GM19467 (cell line): ENCODE measurements around the gene PADI6.

Experiments
- ATAC-seq: cut with Tn5 transposase; IDR thresholded peaks from one replicate; pipeline ENCODE4 v1.9.1; 2021; ENCODE audit warnings: mild to moderate bottlenecking, moderate library complexity; ENCODE audit not compliant: unreplicated experiment

Gene PADI6

DNA sequence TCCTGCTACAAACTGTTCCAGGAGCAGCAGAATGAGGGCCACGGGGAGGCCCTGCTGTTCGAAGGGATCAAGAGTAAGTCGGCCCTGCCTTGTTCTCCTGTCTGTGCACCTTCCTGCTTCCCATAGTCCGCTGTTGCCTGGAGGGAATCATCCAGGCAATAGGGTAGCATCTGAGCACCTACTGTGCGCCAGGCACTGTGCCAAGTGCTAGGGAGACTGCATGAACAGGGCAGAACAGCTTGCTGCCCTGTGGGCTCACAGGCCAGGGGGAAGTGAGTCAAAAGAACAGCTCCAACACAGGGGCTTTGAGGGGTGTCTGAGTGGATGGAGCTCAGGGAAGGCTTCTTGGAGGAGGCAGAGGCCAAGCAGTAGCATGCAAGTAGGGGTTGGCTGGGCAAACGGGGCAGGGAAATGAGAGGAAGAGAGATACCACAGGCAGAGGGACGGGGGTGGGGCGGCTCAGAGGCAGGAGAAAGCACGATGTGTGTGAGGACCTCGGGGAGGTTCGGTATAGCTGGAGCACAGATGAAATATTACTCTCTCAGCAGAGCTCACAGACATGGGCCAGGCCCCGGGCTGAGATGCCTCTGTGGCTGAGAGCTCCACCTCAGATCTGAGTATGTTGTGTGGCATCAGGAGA lies 15.5 kb upstream of the PADI6 start:
- no peak for ATAC-seq

GRCh38 chr1:17358557-17358956 lies 13.4 kb upstream of the PADI6 start:
- ATAC-seq = no peak

GRCh38 chr1:17359031-17359430 lies 13.0 kb upstream of the PADI6 start:
- no peak for ATAC-seq

GRCh38 chr1:17359808-17360207 lies 12.2 kb upstream of the PADI6 start:
- ATAC-seq = no peak

DNA sequence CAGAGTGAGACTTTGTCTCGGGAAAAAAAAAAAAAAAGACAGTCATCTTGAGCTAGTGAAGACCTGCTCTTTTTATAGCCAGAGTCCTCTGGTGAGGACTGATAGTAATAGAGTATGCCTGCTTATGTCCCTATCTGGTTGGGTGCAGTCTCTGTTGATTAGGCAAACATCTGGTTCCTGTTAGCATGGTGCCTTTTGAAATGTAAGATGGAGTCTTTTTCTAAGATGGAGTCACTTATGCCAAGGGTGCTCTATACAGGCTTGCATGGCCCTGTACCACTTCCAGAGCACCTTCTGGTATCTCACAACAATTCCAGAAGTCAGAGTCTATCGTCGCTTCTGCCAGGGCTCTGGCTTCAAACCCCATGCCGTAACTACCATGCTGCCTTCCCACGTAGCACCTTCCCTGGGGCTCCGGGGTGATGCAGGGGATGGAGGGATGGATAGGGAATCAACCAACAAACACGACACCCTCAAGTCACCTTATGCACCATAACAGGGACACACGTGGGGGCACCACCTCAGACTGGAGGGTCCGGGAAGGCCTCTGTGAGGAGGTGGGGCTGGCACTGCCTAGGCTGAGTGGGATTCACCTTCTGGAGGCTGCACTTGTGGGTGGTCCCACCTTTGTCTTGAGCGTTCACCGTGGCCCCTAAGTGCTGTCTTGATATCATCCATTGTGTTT lies 11.6 kb upstream of the PADI6 start:
- ATAC-seq = no peak

GRCh38 chr1:17361687-17362086 lies 10.3 kb upstream of the PADI6 start:
- no peak for ATAC-seq

GRCh38 chr1:17363351-17363750 lies 8.6 kb upstream of the PADI6 start:
- no peak for ATAC-seq

DNA sequence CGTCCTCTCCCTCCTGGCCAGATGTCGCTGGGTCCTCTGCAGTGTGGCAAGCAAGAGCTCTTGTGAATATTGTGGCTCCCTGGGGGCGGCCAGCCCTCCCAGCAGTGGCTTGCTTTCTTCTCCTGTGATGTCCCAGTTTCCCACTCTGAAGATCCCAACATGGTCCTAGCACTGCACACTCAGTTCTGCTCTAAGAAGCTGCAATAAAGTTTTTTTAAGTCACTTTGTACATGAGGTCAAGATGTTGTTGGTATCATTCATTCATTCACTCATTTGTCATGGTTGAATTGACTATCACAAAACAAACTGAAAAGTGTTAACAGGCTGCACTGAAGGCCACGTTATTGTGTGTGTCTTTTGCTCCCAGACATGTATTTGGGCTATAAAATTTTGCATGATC lies 8.2 kb upstream of the PADI6 start:
- no peak for ATAC-seq

DNA sequence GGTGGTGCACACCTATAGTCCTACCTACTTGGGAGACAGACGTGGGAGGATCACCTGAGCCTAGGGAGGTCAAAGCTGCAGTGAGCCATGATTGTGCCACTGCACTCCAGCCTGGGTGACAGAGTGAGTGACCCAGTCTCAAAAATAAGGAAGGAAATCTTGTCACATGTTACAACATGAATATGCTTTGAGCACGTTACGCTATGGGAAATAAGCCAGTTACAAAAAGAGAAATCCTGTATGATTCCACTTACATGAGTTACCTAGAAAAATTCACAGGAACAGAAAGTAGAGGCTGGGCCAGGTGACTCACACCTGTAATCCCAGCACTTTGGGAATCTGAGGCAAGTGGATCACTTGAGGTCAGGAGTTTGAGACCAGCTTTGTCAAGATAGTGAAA lies 6.7 kb upstream of the PADI6 start:
- ATAC-seq = no peak

- ATAC-seq = no peak
Measured at GRCh38 chr1:17369466-17369865, 2.5 kb upstream of the PADI6 start.

DNA sequence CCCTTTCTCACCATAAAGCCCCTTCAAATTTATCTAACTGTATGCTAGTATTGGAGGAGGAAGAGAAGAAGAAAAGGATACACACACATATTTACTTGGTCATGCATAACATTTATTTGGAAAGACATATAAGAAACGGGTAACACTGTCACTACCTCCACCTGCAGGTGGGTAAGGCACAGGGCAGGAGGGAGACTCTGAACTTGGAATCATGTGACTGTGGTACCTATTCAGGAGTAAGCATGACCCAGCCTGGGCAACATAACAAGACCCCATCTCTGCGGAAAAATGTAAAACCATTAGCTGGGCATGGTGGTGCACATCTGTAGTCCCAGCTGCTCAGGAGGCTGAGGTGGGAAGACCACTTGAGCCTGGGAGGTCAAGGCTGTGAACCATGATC lies 1.4 kb upstream of the PADI6 start:
- no peak for ATAC-seq

- ATAC-seq = no peak
Measured at GRCh38 chr1:17372955-17373354, 959 bp downstream of the PADI6 start.

- no peak for ATAC-seq
Measured at GRCh38 chr1:17375651-17376050, 3.7 kb downstream of the PADI6 start.

GRCh38 chr1:17377325-17377953 lies 5.4 kb downstream of the PADI6 start:
- ATAC-seq = no peak

DNA sequence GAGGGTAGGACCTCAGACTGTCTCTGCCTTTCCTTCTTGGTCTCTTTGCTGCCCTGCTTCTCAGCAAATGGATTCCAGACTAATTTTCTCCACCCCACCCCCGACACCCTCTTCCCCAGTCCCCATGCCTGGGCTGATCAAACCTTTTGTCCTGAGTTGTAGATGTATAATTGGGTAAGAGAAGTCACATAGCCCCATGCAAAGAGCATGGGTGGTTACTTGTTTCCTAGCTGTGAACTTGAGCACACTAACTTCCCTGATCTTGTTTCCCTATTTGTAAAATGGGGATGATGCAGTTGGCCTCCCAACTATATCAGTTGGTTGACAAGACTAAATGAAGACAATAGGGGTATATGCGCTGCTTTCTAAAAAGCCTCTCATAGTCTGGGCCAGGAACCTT lies 9.2 kb downstream of the PADI6 start:
- ATAC-seq = no peak

- ATAC-seq = no peak
Measured at GRCh38 chr1:17392199-17392740, 20.3 kb downstream of the PADI6 start.

DNA sequence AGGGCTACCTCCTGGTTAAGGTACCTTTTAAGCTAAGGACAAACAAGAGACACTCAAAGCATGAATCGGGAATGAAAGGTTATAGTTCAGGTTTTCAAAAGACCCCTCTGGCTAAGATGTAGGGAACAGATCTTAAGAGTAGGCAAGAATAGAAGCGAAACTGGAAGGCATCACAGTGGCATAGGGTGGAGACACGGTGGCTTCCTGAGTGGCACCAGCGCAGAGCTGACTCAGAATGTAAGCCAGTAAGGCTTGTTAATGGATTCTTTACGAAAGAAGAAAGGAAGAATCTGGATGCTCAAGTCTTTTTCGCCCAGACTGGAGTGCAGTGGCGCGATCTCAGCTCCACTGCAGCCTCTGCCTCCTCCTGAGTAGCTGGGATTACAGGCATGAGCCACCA lies 21.2 kb downstream of the PADI6 start:
- no peak for ATAC-seq

DNA sequence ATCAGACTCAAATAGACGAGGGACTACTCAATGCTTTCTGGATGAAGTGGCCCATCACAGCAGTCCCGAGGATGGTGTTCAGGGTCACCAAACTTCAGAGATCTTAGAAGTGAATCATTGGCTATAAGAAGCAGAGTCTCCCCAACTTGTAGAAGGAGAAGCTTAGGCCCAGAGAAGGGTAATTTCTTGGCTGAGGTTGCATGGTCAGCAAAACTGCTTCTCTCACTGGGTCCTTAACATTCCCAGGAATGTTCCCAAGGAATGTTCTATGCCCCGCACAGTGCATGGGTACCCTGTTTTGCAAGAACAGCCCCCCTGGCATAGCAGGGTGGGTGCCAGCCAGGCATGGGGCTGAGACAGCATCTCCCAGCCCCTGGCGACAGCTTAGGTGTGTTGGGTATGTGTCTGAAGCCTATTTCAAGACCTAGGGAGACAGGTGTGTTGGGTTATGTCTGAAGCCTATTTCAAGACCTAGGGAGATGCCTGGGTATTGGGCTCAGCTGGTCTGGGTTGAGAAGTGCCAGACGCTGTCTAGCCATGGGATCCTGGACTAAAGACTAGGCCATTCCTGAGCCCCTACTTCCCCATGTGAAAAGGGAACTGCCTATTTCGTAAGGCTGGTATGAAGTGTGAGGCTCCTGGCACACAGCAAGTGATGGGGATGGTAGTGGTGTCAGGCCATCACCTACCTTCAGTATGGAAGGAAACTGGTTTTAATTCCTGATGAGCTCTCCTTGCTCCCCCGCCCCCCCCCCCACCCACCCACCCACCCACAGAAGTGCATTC lies 26.1 kb downstream of the PADI6 start:
- no peak for ATAC-seq

DNA sequence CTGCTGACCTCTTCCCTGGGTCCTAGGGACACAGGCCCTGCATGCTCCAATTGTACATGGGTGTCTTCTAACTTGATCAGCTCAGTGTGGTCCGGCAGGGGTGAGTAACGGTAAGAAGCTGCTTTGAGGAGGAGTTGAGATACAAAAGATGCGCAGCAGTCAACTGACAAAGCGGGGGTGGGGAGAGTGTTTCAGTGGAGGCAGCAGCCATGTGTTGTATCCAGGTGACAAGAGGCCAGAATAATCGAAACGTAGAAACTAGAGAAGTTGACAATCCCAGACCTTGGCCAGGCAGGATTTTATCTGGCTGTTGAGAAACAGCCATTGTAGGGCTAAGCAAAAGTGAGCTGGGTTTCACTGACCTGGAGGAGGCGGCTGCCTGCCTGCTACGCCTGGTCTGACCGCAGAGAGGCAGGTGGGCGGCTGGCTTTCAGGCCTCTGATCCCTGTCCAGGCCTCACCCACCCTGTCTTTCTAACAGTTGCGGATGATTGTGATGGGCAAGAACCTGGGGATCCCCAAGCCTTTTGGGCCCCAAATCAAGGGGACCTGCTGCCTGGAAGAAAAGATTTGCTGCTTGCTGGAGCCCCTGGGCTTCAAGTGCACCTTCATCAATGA lies 28.8 kb downstream of the PADI6 start:
- no peak for ATAC-seq

- no peak for ATAC-seq
Measured at GRCh38 chr1:17401841-17402240, 29.8 kb downstream of the PADI6 start.

DNA sequence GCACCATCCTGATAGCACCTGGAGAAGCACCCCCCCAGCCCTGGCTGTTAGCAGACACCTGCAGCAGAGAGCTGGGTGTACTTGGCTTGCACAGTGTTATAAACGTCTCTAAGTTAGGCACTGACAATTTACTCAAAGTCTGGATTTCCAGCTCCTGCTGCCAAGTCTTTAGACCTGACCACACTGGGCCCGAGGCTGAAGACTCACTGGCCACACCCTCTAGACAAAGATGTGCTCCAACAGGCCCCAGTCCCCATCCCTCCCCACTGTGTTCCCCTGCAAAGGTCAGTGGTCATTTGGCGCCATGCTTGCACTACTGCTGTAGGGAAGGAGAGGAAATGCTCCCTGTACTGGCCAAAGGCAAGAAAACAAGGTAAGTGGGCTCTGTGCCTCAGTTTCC lies 31.1 kb downstream of the PADI6 start:
- no peak for ATAC-seq
